Esophagus squamous epithelium (tissue), 5 donors: ENCODE data around the gene C6orf47. TPM values are rescaled to one million over a fixed set of nuclear protein-coding genes. Genes with fewer than 3 reads are reported as not detected.
A peak's percentile ranks its signal among the peaks of the same experiment; 100 is the strongest.

Source experiments
- DNase-seq: peaks from one replicate; lab custom pipeline; 2025; lab: John Stamatoyannopoulos, UW
- H3K27ac ChIP-seq, 4 donors: fragments of 200-600 bp; sonication (generic); one replicate each; pipeline ENCODE4 v1.5.1; 2016 to 2019; ENCODE audit warnings: mild to moderate bottlenecking in 1 of 4
- H3K27me3 ChIP-seq, 4 donors: fragments of 200-600 bp; sonication (generic); 1 replicate in 3 of 4; 2 replicates in 1 of 4; pipeline versions ENCODE4 v1.5.1 to v1.6.0; 2017 to 2021; ENCODE audit warnings: antibody characterized with exemption in 1 of 4
- H3K36me3 ChIP-seq, 3 donors: fragments of 200-600 bp; sonication (generic); one replicate each; pipeline ENCODE4 v1.5.1; 2016 to 2019
- H3K4me1 ChIP-seq, 3 donors: fragments of 200-600 bp; sonication (generic); one replicate each; pipeline ENCODE4 v1.5.1; 2017 to 2019
- H3K4me3 ChIP-seq, 4 donors: fragments of 200-600 bp; sonication (generic); 1 replicate in 3 of 4; 2 replicates in 1 of 4; pipeline ENCODE4 v1.5.1; 2016 to 2019; ENCODE audit warnings: mild to moderate bottlenecking in 2 of 4, moderate library complexity in 1 of 4
- H3K9me3 ChIP-seq, 3 donors: fragments of 200-600 bp; sonication (generic); one replicate each; pipeline ENCODE4 v1.5.1; 2016 to 2019
- CTCF ChIP-seq, 6 experiments: fragments of 450-650 bp in 4 of 6; fragments of 200-600 bp in 2 of 6; sonication (generic) in 2 of 6; IDR thresholded peaks; one replicate each; pipeline ENCODE4 v1.5.1; 2016 to 2019; ENCODE audit warnings: antibody characterized with exemption in 6 of 6, mild to moderate bottlenecking in 4 of 6, moderate library complexity in 4 of 6
- POLR2A ChIP-seq, 4 donors: fragments of 450-650 bp; IDR thresholded peaks; one replicate each; pipeline ENCODE4 v1.6.1; 2017; ENCODE audit warnings: antibody characterized with exemption in 4 of 4, mild to moderate bottlenecking in 4 of 4, moderate library complexity in 3 of 4
- WGBS, 2 donors: methylation state at CpG; one replicate each; pipeline ENCODE4 v1.1.5; 2018; 5-methylcytosine and 5-hydroxymethylcytosine counted together
- intact Hi-C: fragments of 100-400 bp; cut with DNase I; formaldehyde crosslinking; loops from one replicate; pipeline ENCODE4 v1.15.0; 2022
- total RNA-seq, 4 donors: library from RNA; depleted of rRNA; stranded (reverse); fragments of >200 nt; gene quantifications; one replicate each; pipeline ENCODE4 v1.1.0, GENCODE V29; 2016
- donor health status: DM: yes; HTN: yes; CAD: no.

C6orf47 gene
- total RNA-seq, 4 donors from 2014 or later: 28.8 to 34.4 (median 31.7) TPM

GRCh38 chr6:31617010-31617409 lies 43.6 kb downstream of the C6orf47 start:
- no peaks in the 10 kb centered on the region for H3K36me3 ChIP-seq
- H3K27me3 ChIP-seq: no peaks in the 10 kb centered on the region
- intact Hi-C loops: no loop called here
- TF ChIP-seq POLR2A (IDR thresholded peaks at IDR 0.05) (no peak), CTCF (IDR thresholded peaks at IDR 0.05) (no peak)
- H3K27ac ChIP-seq: no peak overlapping the region
- no peak for DNase-seq
- H3K4me3 ChIP-seq: no peak overlapping the region
- WGBS, 2 donors: 65 to 72% methylated on average over 2 of the region's 2 CpGs
- H3K9me3 ChIP-seq: no peaks in the 10 kb centered on the region
- peaks cover 4 to 16% (median 6%) of the 10 kb centered on the region in 3 donors for H3K4me1 ChIP-seq

GRCh38 chr6:31615748-31616147 lies 44.8 kb downstream of the C6orf47 start:
- 63 to 68% methylated on average over 6 to 7 of the region's 7 CpGs for WGBS, 2 donors

GRCh38 chr6:31614684-31615578 lies 45.6 kb downstream of the C6orf47 start, which contains the start of gene AIF1:
TSS of gene AIF1 (plus strand) at chr6:31615234. CDS start at chr6:31615330, 96 bp downstream.
- TF ChIP-seq POLR2A (IDR thresholded peaks at IDR 0.05) (no peak), CTCF (IDR thresholded peaks at IDR 0.05) (no peak)
- WGBS, 2 donors: 62 to 72% methylated on average over 6 of the region's 6 CpGs
- Histone ChIP-seq H3K27me3 (no peaks in the 10 kb centered on the region), H3K4me3 (peak within 1 kb of the TSS in 2 of 4 donors; percentile 17 to 45), H3K9me3 (no peaks in the 10 kb centered on the region), H3K4me1 (peaks cover 0 to 5% (median 3%) of the 10 kb centered on the region in 3 donors), H3K27ac (peak within 1 kb of the TSS in 2 of 4 donors; percentile 36 to 68), H3K36me3 (no peaks in the 10 kb centered on the region)
- DNase-seq: no peak
- intact Hi-C loops: no loop called here

More at GRCh38 chr6:31615748-31616147, 44.8 kb downstream of the C6orf47 start:
- Histone ChIP-seq H3K27ac (peak overlapping the region in 2 of 4 donors; percentile 13 to 68), H3K36me3 (no peaks in the 10 kb centered on the region), H3K9me3 (no peaks in the 10 kb centered on the region), H3K4me3 (peak overlapping the region in 2 of 4 donors; percentile 17 to 45), H3K4me1 (peaks cover 0 to 5% (median 3%) of the 10 kb centered on the region in 3 donors), H3K27me3 (no peaks in the 10 kb centered on the region)
- TF ChIP-seq POLR2A (IDR thresholded peaks at IDR 0.05) (no peak), CTCF (IDR thresholded peaks at IDR 0.05) (no peak)
- no peak for DNase-seq
- intact Hi-C loops: no loop called here

GRCh38 chr6:31614075-31614619 lies 46.4 kb downstream of the C6orf47 start:
- intact Hi-C loops: no loop called here
- 68 to 69% methylated on average over 7 to 8 of the region's 8 CpGs for WGBS, 2 donors
- no peaks in the 10 kb centered on the region for H3K27me3 ChIP-seq
- H3K4me3 ChIP-seq: no peak overlapping the region
- DNase-seq: no peak
- H3K9me3 ChIP-seq: no peaks in the 10 kb centered on the region
- H3K4me1 ChIP-seq: no peaks in the 10 kb centered on the region
- H3K36me3 ChIP-seq: no peaks in the 10 kb centered on the region
- TF ChIP-seq POLR2A (IDR thresholded peaks at IDR 0.05) (no peak), CTCF (IDR thresholded peaks at IDR 0.05) (no peak)
- H3K27ac ChIP-seq: no peak overlapping the region

- Histone ChIP-seq H3K27ac (no peak overlapping the region), H3K36me3 (no peaks in the 10 kb centered on the region), H3K9me3 (no peaks in the 10 kb centered on the region), H3K4me1 (no peaks in the 10 kb centered on the region), H3K27me3 (no peaks in the 10 kb centered on the region), H3K4me3 (no peak overlapping the region)
- WGBS, 2 donors: 62 to 76% methylated on average over 4 of the region's 4 CpGs
- TF ChIP-seq POLR2A (IDR thresholded peaks at IDR 0.05) (no peak), CTCF (IDR thresholded peaks at IDR 0.05) (no peak)
- intact Hi-C loops: no loop called here
- DNase-seq: no peak
Observed at GRCh38 chr6:31610968-31611367, 49.6 kb downstream of the C6orf47 start.
